HCT116 (cell line): ENCODE data around the gene ICA1.

Source experiments
- CTCF ChIP-seq, 3 experiments: fragments of 200-600 bp in 1 of 3; sonication (generic) in 1 of 3; IDR thresholded peaks in 2 of 3; conservative IDR thresholded peaks in 1 of 3; 2 replicates each; pipeline ENCODE4 v1.5.1; 2012 to 2017; ENCODE audit warnings: low read depth in 2 of 3, low read length in 2 of 3, antibody characterized with exemption in 1 of 3, borderline replicate concordance in 1 of 3, control low read depth in 1 of 3, mild to moderate bottlenecking in 1 of 3, mixed read lengths in 1 of 3, mixed run types in 1 of 3, moderate library complexity in 1 of 3; ENCODE audit not compliant: insufficient read depth in 1 of 3
- EZH2 ChIP-seq: fragments of 200-600 bp; sonication (generic); IDR thresholded peaks from 2 replicates; pipeline ENCODE4 v1.6.1; 2017; ENCODE audit warnings: antibody characterized with exemption, mixed run types
- MAX ChIP-seq: IDR thresholded peaks from 2 replicates; pipeline ENCODE4 v1.6.1; 2012
- POLR2A ChIP-seq: IDR thresholded peaks from 2 replicates; pipeline ENCODE4 v1.7.0; 2011; ENCODE audit warnings: borderline replicate concordance; ENCODE audit not compliant: insufficient read depth, insufficient read length; ENCODE audit errors: extremely low read depth
- SIN3A ChIP-seq: IDR thresholded peaks from 2 replicates; pipeline ENCODE4 v1.6.1; 2012; ENCODE audit warnings: low read depth
- ZBTB33 ChIP-seq: IDR thresholded peaks from 2 replicates; pipeline ENCODE4 v1.6.1; 2011; ENCODE audit warnings: mild to moderate bottlenecking, low read length, moderate library complexity; ENCODE audit not compliant: insufficient replicate concordance; ENCODE audit errors: extremely low read depth
- ZFX ChIP-seq: fragments of 450-650 bp; IDR thresholded peaks from 2 replicates; pipeline ENCODE4 v1.6.1; 2017

- TF ChIP-seq SIN3A (no peak), MAX (no peak), CTCF (IDR thresholded peaks at IDR 0.05 in 2 of 3, conservative IDR thresholded peaks at IDR 0.05 in 1 of 3; ENCODE audit: borderline replicate concordance in 1 of 3, insufficient read depth in 1 of 3, low read depth in 2 of 3, low read length in 2 of 3) (no peak), EZH2 (no peak), POLR2A (no peak), ZFX (no peak), ZBTB33 (no peak)
These were observed 140.7 kb downstream of the ICA1 start for GRCh38 chr7:8121243-8121642.
